Neural progenitor cell (in vitro differentiated cells): ENCODE measurements around the gene CDH18. TPM values are rescaled to one million over a fixed set of nuclear protein-coding genes. Genes with fewer than 3 reads are reported as not detected.

Experiments used
- DNase-seq: peaks from one replicate; pipeline ENCODE4 v3.0.0-alpha.2; 2016; ENCODE audit warnings: low spot score
- H2AFZ ChIP-seq: fragments of 200-600 bp; sonication (generic); replicated peaks from 2 replicates; pipeline ENCODE4 v1.6.1; 2016; ENCODE audit warnings: antibody characterized with exemption
- H3F3A ChIP-seq: fragments of 200-600 bp; sonication (generic); 2 replicates; pipeline ENCODE4 v1.6.1; 2016; ENCODE audit warnings: antibody characterized with exemption, low read depth
- H3K27ac ChIP-seq: fragments of 200-600 bp; sonication (generic); 2 replicates; pipeline ENCODE4 v1.5.1; 2016; ENCODE audit warnings: mild to moderate bottlenecking
- H3K27me3 ChIP-seq: fragments of 200-600 bp; sonication (generic); 2 replicates; pipeline ENCODE4 v1.6.1; 2016; ENCODE audit warnings: mild to moderate bottlenecking, moderate library complexity
- H3K36me3 ChIP-seq: fragments of 200-600 bp; sonication (generic); 2 replicates; pipeline ENCODE4 v1.5.1; 2016
- H3K4me1 ChIP-seq: fragments of 200-600 bp; sonication (generic); 2 replicates; pipeline ENCODE4 v1.6.1; 2016; ENCODE audit warnings: mixed run types
- H3K4me2 ChIP-seq: fragments of 200-600 bp; sonication (generic); 2 replicates; pipeline ENCODE4 v1.6.1; 2016
- H3K4me3 ChIP-seq: fragments of 200-600 bp; sonication (generic); 2 replicates; pipeline ENCODE4 v1.5.1; 2016
- H3K79me2 ChIP-seq: fragments of 200-600 bp; sonication (generic); 2 replicates; pipeline ENCODE4 v1.6.1; 2016; ENCODE audit warnings: low read depth
- H3K9ac ChIP-seq: fragments of 200-600 bp; sonication (generic); 2 replicates; pipeline ENCODE4 v1.6.1; 2016
- H3K9me3 ChIP-seq: fragments of 200-600 bp; sonication (generic); 2 replicates; pipeline ENCODE4 v1.5.1; 2016; ENCODE audit warnings: low read depth
- H4K20me1 ChIP-seq: fragments of 200-600 bp; sonication (generic); 2 replicates; pipeline ENCODE4 v1.6.1; 2016; ENCODE audit warnings: low read depth
- H3K27ac Mint-ChIP-seq: 3 replicates; pipeline ENCODE4 v1.8.0; 2021; ENCODE audit warnings: mixed read lengths
- H3K27me3 Mint-ChIP-seq: 2 replicates; pipeline ENCODE4 v1.8.0; 2022; ENCODE audit warnings: low read depth, mild to moderate bottlenecking, inconsistent platforms, moderate library complexity, mixed read lengths; ENCODE audit not compliant: insufficient read depth
- H3K36me3 Mint-ChIP-seq: 3 replicates; pipeline ENCODE4 v1.8.0; 2021; ENCODE audit warnings: mixed read lengths
- H3K4me1 Mint-ChIP-seq: 3 replicates; pipeline ENCODE4 v1.8.0; 2021; ENCODE audit warnings: mixed read lengths
- H3K4me3 Mint-ChIP-seq: 3 replicates; pipeline ENCODE4 v1.8.0; 2021; ENCODE audit warnings: mild to moderate bottlenecking, moderate library complexity, mixed read lengths
- H3K9me3 Mint-ChIP-seq: 3 replicates; pipeline ENCODE4 v1.8.0; 2020; ENCODE audit warnings: mixed read lengths
- EZH2 ChIP-seq: fragments of 200-600 bp; sonication (generic); IDR thresholded peaks from 2 replicates; pipeline ENCODE4 v1.6.1; 2017; ENCODE audit warnings: antibody characterized with exemption, mild to moderate bottlenecking, moderate library complexity
- EZH2phosphoT487 ChIP-seq: fragments of 200-600 bp; sonication (generic); IDR thresholded peaks from 2 replicates; pipeline ENCODE4 v1.6.1; 2017; ENCODE audit warnings: antibody characterized with exemption
- total RNA-seq: library from RNA; depleted of rRNA; stranded (reverse); fragments of >200 nt; gene quantifications from 2 replicates; pipeline ENCODE4 v1.2.3, GENCODE V29; 2015; ENCODE audit warnings: low replicate concordance
- TF ChIP-seq, protein P1 (sequence below): fragments of 200-600 bp; sonication (generic); IDR thresholded peaks from 2 replicates; pipeline ENCODE4 v1.5.1; 2017; ENCODE audit warnings: antibody characterized with exemption, mild to moderate bottlenecking

The CDH18 gene
- total RNA-seq, 1 donor from 2014 or later, result 0.58 TPM

DNA sequence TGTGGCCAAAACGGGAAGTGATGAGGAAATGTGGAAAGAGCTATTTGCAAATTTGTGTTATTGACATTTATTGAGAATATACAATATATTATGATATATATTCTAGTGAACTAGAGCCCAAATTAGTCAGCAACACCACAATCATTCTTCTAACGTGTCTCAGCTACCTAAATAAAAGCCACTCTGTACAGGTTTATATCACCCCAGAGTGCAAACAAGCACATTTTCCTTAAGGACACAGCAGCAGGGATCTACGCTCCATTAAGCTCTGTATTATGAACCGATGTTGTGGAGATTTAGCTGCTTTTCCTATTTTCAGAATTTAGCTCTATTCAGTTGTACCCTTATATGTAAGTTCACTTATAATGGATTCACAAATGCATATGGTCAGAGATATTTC lies 77.9 kb downstream of the CDH18 start:
- H3K27ac Mint-ChIP-seq, result no peak overlapping the region

DNA sequence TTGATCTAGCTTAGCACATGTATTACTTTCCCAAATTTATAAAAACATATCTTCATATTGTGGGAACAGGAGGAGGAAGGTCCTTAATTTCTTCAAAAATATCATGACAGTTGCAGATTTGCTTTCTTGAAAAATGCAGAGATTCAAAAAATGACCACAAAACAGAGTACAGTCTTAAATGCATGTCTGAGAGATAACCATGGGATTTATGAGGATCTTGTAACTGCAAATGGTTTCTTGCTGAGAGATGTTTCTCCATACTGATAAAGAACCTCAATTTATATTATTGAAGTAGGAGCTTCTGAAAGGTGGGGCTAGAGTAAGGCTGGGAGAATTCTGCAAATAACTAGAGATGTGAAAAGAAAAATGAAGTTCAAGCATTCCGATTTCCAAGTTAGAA lies 83.2 kb downstream of the CDH18 start:
- Histone ChIP-seq H3F3A (no peaks in the 10 kb centered on the region), H3K9ac (no peak overlapping the region), H3K27me3 (no peaks in the 10 kb centered on the region), H3K4me1 (no peaks in the 10 kb centered on the region), H3K4me3 (no peak overlapping the region), H4K20me1 (no peaks in the 10 kb centered on the region), H3K27ac (no peak overlapping the region), H3K4me2 (no peak overlapping the region), H3K9me3 (no peaks in the 10 kb centered on the region), H3K79me2 (no peaks in the 10 kb centered on the region), H2AFZ (no peak overlapping the region), H3K36me3 (no peaks in the 10 kb centered on the region)
- Mint-ChIP-seq H3K36me3 (no peaks in the 10 kb centered on the region), H3K9me3 (no peaks in the 10 kb centered on the region), H3K27me3 (no peaks in the 10 kb centered on the region), H3K4me3 (no peak overlapping the region), H3K4me1 (no peaks in the 10 kb centered on the region), H3K27ac (no peak overlapping the region)
- TF ChIP-seq EZH2 (no peak), EZH2phosphoT487 (no peak)
- TF ChIP-seq, protein P1, sequence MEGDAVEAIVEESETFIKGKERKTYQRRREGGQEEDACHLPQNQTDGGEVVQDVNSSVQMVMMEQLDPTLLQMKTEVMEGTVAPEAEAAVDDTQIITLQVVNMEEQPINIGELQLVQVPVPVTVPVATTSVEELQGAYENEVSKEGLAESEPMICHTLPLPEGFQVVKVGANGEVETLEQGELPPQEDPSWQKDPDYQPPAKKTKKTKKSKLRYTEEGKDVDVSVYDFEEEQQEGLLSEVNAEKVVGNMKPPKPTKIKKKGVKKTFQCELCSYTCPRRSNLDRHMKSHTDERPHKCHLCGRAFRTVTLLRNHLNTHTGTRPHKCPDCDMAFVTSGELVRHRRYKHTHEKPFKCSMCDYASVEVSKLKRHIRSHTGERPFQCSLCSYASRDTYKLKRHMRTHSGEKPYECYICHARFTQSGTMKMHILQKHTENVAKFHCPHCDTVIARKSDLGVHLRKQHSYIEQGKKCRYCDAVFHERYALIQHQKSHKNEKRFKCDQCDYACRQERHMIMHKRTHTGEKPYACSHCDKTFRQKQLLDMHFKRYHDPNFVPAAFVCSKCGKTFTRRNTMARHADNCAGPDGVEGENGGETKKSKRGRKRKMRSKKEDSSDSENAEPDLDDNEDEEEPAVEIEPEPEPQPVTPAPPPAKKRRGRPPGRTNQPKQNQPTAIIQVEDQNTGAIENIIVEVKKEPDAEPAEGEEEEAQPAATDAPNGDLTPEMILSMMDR, result no peak
- no peak for DNase-seq

More for the DNA sequence above, 77.9 kb downstream of the CDH18 start:
- no peak overlapping the region for H3K4me3 ChIP-seq
- Mint-ChIP-seq H3K4me1 (peaks cover 9% of the 10 kb centered on the region), H3K9me3 (no peaks in the 10 kb centered on the region), H3K36me3 (no peaks in the 10 kb centered on the region), H3K4me3 (no peak overlapping the region), H3K27me3 (no peaks in the 10 kb centered on the region)
- no peak overlapping the region for H3K4me2 ChIP-seq
- H3K79me2 ChIP-seq, result no peaks in the 10 kb centered on the region
- TF ChIP-seq EZH2 (no peak), EZH2phosphoT487 (no peak)
- TF ChIP-seq, protein P1, result no peak
- no peak overlapping the region for H3K27ac ChIP-seq
- no peaks in the 10 kb centered on the region for H3K9me3 ChIP-seq
- H3K9ac ChIP-seq, result no peak overlapping the region
- H3K36me3 ChIP-seq, result no peaks in the 10 kb centered on the region
- DNase-seq, result no peak
- H3K4me1 ChIP-seq, result peaks cover 7% of the 10 kb centered on the region
- H3F3A ChIP-seq, result no peaks in the 10 kb centered on the region
- H3K27me3 ChIP-seq, result no peaks in the 10 kb centered on the region
- no peaks in the 10 kb centered on the region for H4K20me1 ChIP-seq
- no peak overlapping the region for H2AFZ ChIP-seq

DNA sequence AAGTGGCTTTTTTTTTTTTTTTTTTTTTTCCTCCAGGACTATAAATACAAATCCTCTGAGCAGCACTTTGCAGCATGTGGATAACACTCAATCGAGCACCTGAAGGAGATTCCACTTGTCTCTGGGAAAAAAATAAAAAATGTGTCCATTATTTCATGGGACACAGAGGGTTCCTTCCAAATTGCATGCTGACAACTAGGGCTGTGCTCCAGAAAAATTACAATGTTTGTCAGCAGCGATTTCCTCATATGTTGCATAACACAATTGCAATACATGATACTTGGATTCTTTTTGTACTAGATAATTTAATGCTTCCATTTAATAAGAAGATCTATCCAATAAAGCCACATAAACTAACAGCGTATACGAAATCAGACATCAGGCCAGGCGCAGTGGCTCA lies 84.4 kb downstream of the CDH18 start:
- Mint-ChIP-seq H3K27me3 (no peaks in the 10 kb centered on the region), H3K27ac (no peak overlapping the region), H3K4me1 (no peaks in the 10 kb centered on the region), H3K9me3 (no peaks in the 10 kb centered on the region), H3K36me3 (no peaks in the 10 kb centered on the region), H3K4me3 (no peak overlapping the region)
- no peak for TF ChIP-seq EZH2phosphoT487
- TF ChIP-seq, protein P1, result no peak
- no peak for TF ChIP-seq EZH2
- no peaks in the 10 kb centered on the region for H3K36me3 ChIP-seq
- no peaks in the 10 kb centered on the region for H3K4me1 ChIP-seq
- no peaks in the 10 kb centered on the region for H3K9me3 ChIP-seq
- no peaks in the 10 kb centered on the region for H4K20me1 ChIP-seq
- H2AFZ ChIP-seq, result no peak overlapping the region
- no peak overlapping the region for H3K9ac ChIP-seq
- DNase-seq, result no peak
- no peak overlapping the region for H3K4me2 ChIP-seq
- no peak overlapping the region for H3K27ac ChIP-seq
- H3K4me3 ChIP-seq, result no peak overlapping the region
- no peaks in the 10 kb centered on the region for H3K27me3 ChIP-seq
- H3K79me2 ChIP-seq, result no peaks in the 10 kb centered on the region
- H3F3A ChIP-seq, result no peaks in the 10 kb centered on the region
